ENCODE results near the gene SLC37A1.

Gene SLC37A1

GRCh38 chr21:42599486-42599885, 85.8 kb downstream of the SLC37A1 start:
- Mint-ChIP-seq H3K27me3 (ENCODE audit: low read depth) (peaks cover 11% of the 10 kb centered on the region), H3K27ac (no peak overlapping the region), H3K36me3 (ENCODE audit: low read depth) (peaks cover 30% of the 10 kb centered on the region), H3K9me3 (peaks cover 27% of the 10 kb centered on the region), H3K4me1 (no peaks in the 10 kb centered on the region), H3K4me3 (no peak overlapping the region)
- TF ChIP-seq, protein P1, sequence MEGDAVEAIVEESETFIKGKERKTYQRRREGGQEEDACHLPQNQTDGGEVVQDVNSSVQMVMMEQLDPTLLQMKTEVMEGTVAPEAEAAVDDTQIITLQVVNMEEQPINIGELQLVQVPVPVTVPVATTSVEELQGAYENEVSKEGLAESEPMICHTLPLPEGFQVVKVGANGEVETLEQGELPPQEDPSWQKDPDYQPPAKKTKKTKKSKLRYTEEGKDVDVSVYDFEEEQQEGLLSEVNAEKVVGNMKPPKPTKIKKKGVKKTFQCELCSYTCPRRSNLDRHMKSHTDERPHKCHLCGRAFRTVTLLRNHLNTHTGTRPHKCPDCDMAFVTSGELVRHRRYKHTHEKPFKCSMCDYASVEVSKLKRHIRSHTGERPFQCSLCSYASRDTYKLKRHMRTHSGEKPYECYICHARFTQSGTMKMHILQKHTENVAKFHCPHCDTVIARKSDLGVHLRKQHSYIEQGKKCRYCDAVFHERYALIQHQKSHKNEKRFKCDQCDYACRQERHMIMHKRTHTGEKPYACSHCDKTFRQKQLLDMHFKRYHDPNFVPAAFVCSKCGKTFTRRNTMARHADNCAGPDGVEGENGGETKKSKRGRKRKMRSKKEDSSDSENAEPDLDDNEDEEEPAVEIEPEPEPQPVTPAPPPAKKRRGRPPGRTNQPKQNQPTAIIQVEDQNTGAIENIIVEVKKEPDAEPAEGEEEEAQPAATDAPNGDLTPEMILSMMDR (IDR thresholded peaks at IDR 0.05; ENCODE audit: unreplicated experiment in 3 of 3) = no peak

DNA sequence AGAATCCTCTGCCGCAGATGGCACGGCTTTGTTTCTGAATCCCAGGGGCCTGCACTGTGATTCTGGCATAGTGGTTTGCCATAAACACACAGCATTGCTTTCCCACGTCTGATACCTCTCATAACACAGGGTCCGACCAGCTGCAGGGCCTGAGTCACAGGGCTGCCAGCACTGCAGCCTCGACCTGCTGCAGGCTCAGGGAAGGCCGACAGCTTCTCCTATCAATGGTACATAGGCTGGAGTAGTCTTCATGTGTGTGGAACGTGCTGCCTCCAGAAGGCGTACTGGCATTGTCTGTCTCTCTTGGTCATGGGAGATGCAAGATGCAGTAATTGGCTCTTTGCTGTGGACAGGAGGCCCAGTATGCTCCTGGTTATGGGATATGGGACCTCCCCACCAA, 86.3 kb downstream of the SLC37A1 start:
- Mint-ChIP-seq H3K27ac (no peak overlapping the region), H3K27me3 (ENCODE audit: low read depth) (peaks cover 11% of the 10 kb centered on the region), H3K9me3 (peaks cover 27% of the 10 kb centered on the region), H3K4me1 (no peaks in the 10 kb centered on the region), H3K4me3 (no peak overlapping the region), H3K36me3 (ENCODE audit: low read depth) (peaks cover 30% of the 10 kb centered on the region)
- TF ChIP-seq, protein P1 (IDR thresholded peaks at IDR 0.05; ENCODE audit: unreplicated experiment in 3 of 3) = no peak

- Mint-ChIP-seq H3K36me3 (ENCODE audit: low read depth) (peaks cover 23% of the 10 kb centered on the region), H3K27me3 (ENCODE audit: low read depth) (peaks cover 11% of the 10 kb centered on the region), H3K9me3 (peaks cover 24% of the 10 kb centered on the region), H3K4me1 (no peaks in the 10 kb centered on the region), H3K27ac (no peak overlapping the region), H3K4me3 (no peak overlapping the region)
- TF ChIP-seq, protein P1 (IDR thresholded peaks at IDR 0.05; ENCODE audit: unreplicated experiment in 3 of 3) = no peak
Measured at GRCh38 chr21:42601656-42602055, 88.0 kb downstream of the SLC37A1 start.

GRCh38 chr21:42607102-42607501, 93.5 kb downstream of the SLC37A1 start:
- TF ChIP-seq, protein P1 (IDR thresholded peaks at IDR 0.05; ENCODE audit: unreplicated experiment in 3 of 3) = no peak
- Mint-ChIP-seq H3K4me1 (no peaks in the 10 kb centered on the region), H3K27ac (peak overlapping the region; percentile 43 to 91 (median 82)), H3K27me3 (ENCODE audit: low read depth) (peaks cover 7% of the 10 kb centered on the region), H3K36me3 (ENCODE audit: low read depth) (peaks cover 7% of the 10 kb centered on the region), H3K4me3 (no peak overlapping the region), H3K9me3 (peaks cover 21% of the 10 kb centered on the region)

- Mint-ChIP-seq H3K4me3 (no peak overlapping the region), H3K9me3 (peaks cover 24% of the 10 kb centered on the region), H3K36me3 (ENCODE audit: low read depth) (peaks cover 7% of the 10 kb centered on the region), H3K27me3 (ENCODE audit: low read depth) (peaks cover 7% of the 10 kb centered on the region), H3K4me1 (no peaks in the 10 kb centered on the region), H3K27ac (peak overlapping the region; percentile 82 to 91 (median 89))
- TF ChIP-seq, protein P1 (IDR thresholded peaks at IDR 0.05; ENCODE audit: unreplicated experiment in 3 of 3) = no peak
Measured at GRCh38 chr21:42607525-42608102, 94.0 kb downstream of the SLC37A1 start.

GRCh38 chr21:42608446-42608845, 94.8 kb downstream of the SLC37A1 start:
- Mint-ChIP-seq H3K27me3 (ENCODE audit: low read depth) (peaks cover 7% of the 10 kb centered on the region), H3K4me1 (no peaks in the 10 kb centered on the region), H3K27ac (peak overlapping the region in 1 of 3 experiments; percentile 30), H3K4me3 (no peak overlapping the region), H3K36me3 (ENCODE audit: low read depth) (peaks cover 7% of the 10 kb centered on the region), H3K9me3 (peaks cover 23% of the 10 kb centered on the region)
- TF ChIP-seq, protein P1 (IDR thresholded peaks at IDR 0.05; ENCODE audit: unreplicated experiment in 3 of 3) = no peak
